ENCODE data around the gene GRB10.

GRB10 gene

GRCh38 chr7:50766106-50766848, 16.4 kb downstream of the GRB10 start:
- no peak for TF ChIP-seq CTCF (IDR thresholded peaks at IDR 0.05)
- H3K4me3 Mint-ChIP-seq = no peak overlapping the region
- H3K27ac Mint-ChIP-seq = no peak overlapping the region

GRCh38 chr7:50762337-50762736, 20.4 kb downstream of the GRB10 start:
- H3K27ac Mint-ChIP-seq = peak overlapping the region; percentile 32
- no peak for DNase-seq
- peaks cover 57% of the 10 kb centered on the region for H3K36me3 Mint-ChIP-seq (ENCODE audit: low read depth)
- no peaks in the 10 kb centered on the region for H3K27me3 Mint-ChIP-seq (ENCODE audit: low read depth, poor library complexity)
- H3K4me3 Mint-ChIP-seq = no peak overlapping the region
- H3K9me3 Mint-ChIP-seq = peaks cover 17% of the 10 kb centered on the region
- H3K4me1 Mint-ChIP-seq = peaks cover 15% of the 10 kb centered on the region
- no peak for TF ChIP-seq CTCF (IDR thresholded peaks at IDR 0.05)

More at GRCh38 chr7:50766106-50766848, 16.4 kb downstream of the GRB10 start:
- Mint-ChIP-seq H3K4me1 (peaks cover 9% of the 10 kb centered on the region), H3K9me3 (peaks cover 26% of the 10 kb centered on the region), H3K27me3 (ENCODE audit: low read depth, poor library complexity) (no peaks in the 10 kb centered on the region), H3K36me3 (ENCODE audit: low read depth) (peaks cover 75% of the 10 kb centered on the region)
- no peak for DNase-seq

- Mint-ChIP-seq H3K4me3 (no peak overlapping the region), H3K9me3 (peaks cover 17% of the 10 kb centered on the region), H3K4me1 (peaks cover 15% of the 10 kb centered on the region), H3K27ac (peak overlapping the region; percentile 32), H3K36me3 (ENCODE audit: low read depth) (peaks cover 57% of the 10 kb centered on the region), H3K27me3 (ENCODE audit: low read depth, poor library complexity) (no peaks in the 10 kb centered on the region)
- no peak for TF ChIP-seq CTCF (IDR thresholded peaks at IDR 0.05)
- DNase-seq = no peak
Measured at GRCh38 chr7:50761713-50762112, 21.0 kb downstream of the GRB10 start.

- Mint-ChIP-seq H3K27ac (no peak overlapping the region), H3K36me3 (ENCODE audit: low read depth) (peaks cover 26% of the 10 kb centered on the region), H3K9me3 (no peaks in the 10 kb centered on the region), H3K27me3 (ENCODE audit: low read depth, poor library complexity) (no peaks in the 10 kb centered on the region), H3K4me3 (no peak overlapping the region), H3K4me1 (peaks cover 39% of the 10 kb centered on the region)
- DNase-seq = no peak
- no peak for TF ChIP-seq CTCF (IDR thresholded peaks at IDR 0.05)
Measured at GRCh38 chr7:50757703-50758390, 24.8 kb downstream of the GRB10 start.

GRCh38 chr7:50756180-50756579, 26.5 kb downstream of the GRB10 start:
- Mint-ChIP-seq H3K9me3 (no peaks in the 10 kb centered on the region), H3K36me3 (ENCODE audit: low read depth) (peaks cover 22% of the 10 kb centered on the region), H3K4me1 (peaks cover 32% of the 10 kb centered on the region), H3K27me3 (ENCODE audit: low read depth, poor library complexity) (no peaks in the 10 kb centered on the region), H3K4me3 (no peak overlapping the region), H3K27ac (no peak overlapping the region)
- no peak for DNase-seq
- no peak for TF ChIP-seq CTCF (IDR thresholded peaks at IDR 0.05)

All from nephron progenitor cell (in vitro differentiated cells).